A673 (cell line): ENCODE measurements around the gene TMEM255B. TPM values are rescaled to one million over a fixed set of nuclear protein-coding genes. Genes with fewer than 3 reads are reported as not detected.

Experiments used
- BruUV-seq: library from RNA; stranded (reverse); fragments of 400-500 nt; replicated peaks from 2 replicates; lab custom pipeline; 2021; lab: Mats Ljungman, UMichigan
- CTCF ChIA-PET: fragments of 300-600 bp; sonication (Branson Sonifier 250); formaldehyde crosslinking; loops from one replicate; lab custom pipeline; 2022; ENCODE audit warnings: antibody characterized with exemption; lab: Charles Lee
- POLR2A ChIA-PET: fragments of 300-600 bp; sonication (Branson Sonifier 250); formaldehyde crosslinking; loops from one replicate; lab custom pipeline; 2022; ENCODE audit warnings: antibody characterized with exemption; ENCODE audit not compliant: low non-redundant PET; lab: Charles Lee
- DNase-seq: peaks from one replicate; pipeline ENCODE4 v3.0.0-alpha.2; 2015; ENCODE audit warnings: low spot score
- H3K27ac ChIP-seq: fragments of 200-600 bp; sonication (generic); 2 replicates; pipeline ENCODE4 v1.5.1; 2016; ENCODE audit warnings: mixed run types, low read depth, mild to moderate bottlenecking, mixed read lengths, antibody characterized with exemption, low read length; ENCODE audit not compliant: poor library complexity, severe bottlenecking
- H3K27me3 ChIP-seq: fragments of 200-600 bp; sonication (generic); replicated peaks from 2 replicates; pipeline ENCODE4 v1.6.1; 2017; ENCODE audit warnings: mixed run types, low read depth, mild to moderate bottlenecking, mixed read lengths, antibody characterized with exemption, low read length; ENCODE audit not compliant: insufficient read depth, poor library complexity
- H3K36me3 ChIP-seq: fragments of 200-600 bp; sonication (generic); 2 replicates; pipeline ENCODE4 v1.6.1; 2016; ENCODE audit warnings: mixed run types, mild to moderate bottlenecking, mixed read lengths, antibody characterized with exemption, low read length; ENCODE audit not compliant: insufficient read depth, poor library complexity, severe bottlenecking
- H3K4me1 ChIP-seq: fragments of 200-600 bp; sonication (generic); 2 replicates; pipeline ENCODE4 v1.6.1; 2017; ENCODE audit warnings: mixed run types, mild to moderate bottlenecking, mixed read lengths, antibody characterized with exemption, low read length; ENCODE audit not compliant: insufficient read depth, poor library complexity, severe bottlenecking
- H3K4me3 ChIP-seq: fragments of 200-600 bp; sonication (generic); 2 replicates; pipeline ENCODE4 v1.5.1; 2016; ENCODE audit warnings: low read depth, mixed run types, mild to moderate bottlenecking, mixed read lengths, low read length; ENCODE audit not compliant: poor library complexity, severe bottlenecking
- H3K9me3 ChIP-seq: fragments of 200-600 bp; sonication (generic); 2 replicates; pipeline ENCODE4 v1.6.1; 2016; ENCODE audit warnings: mixed run types, low read depth, mild to moderate bottlenecking, mixed read lengths, antibody characterized with exemption, low read length; ENCODE audit not compliant: poor library complexity, severe bottlenecking
- CTCF ChIP-seq: fragments of 300-800, 200-600 bp; sonication (generic); conservative IDR thresholded peaks from 2 replicates; pipeline ENCODE4 v1.5.1; 2017; ENCODE audit warnings: low read depth, mild to moderate bottlenecking, antibody characterized with exemption, low read length, moderate library complexity, mixed read lengths
- EZH2 ChIP-seq: fragments of 200-600 bp; sonication (generic); IDR thresholded peaks from 2 replicates; pipeline ENCODE4 v1.6.1; 2017; ENCODE audit warnings: borderline replicate concordance, low read depth, mild to moderate bottlenecking, mixed read lengths, antibody characterized with exemption, low read length; ENCODE audit not compliant: poor library complexity, severe bottlenecking
- intact Hi-C: fragments of 100-400 bp; cut with micrococcal nuclease; formaldehyde crosslinking; loops from one replicate; pipeline ENCODE4 v1.10.0; 2022; ENCODE audit not compliant: unreplicated experiment
- total RNA-seq: library from RNA; stranded (reverse); gene quantifications from 2 replicates; pipeline ENCODE4 v1.2.3, GENCODE V29; 2021

TMEM255B gene
- total RNA-seq, 1 experiment from 2014 or later, result 0.06 TPM

GRCh38 chr13:113753171-113753570 lies 5.9 kb upstream of the TMEM255B start:
- intact Hi-C loops, result no loop called here
- CTCF ChIA-PET, result no interaction called here
- no peaks in the 10 kb centered on the region for H3K36me3 ChIP-seq
- H3K9me3 ChIP-seq, result no peaks in the 10 kb centered on the region
- no peaks in the 10 kb centered on the region for H3K4me1 ChIP-seq
- no peak overlapping the region for H3K4me3 ChIP-seq
- H3K27ac ChIP-seq, result no peak overlapping the region
- no TSS peak for BruUV-seq
- POLR2A ChIA-PET, result no interaction called here
- H3K27me3 ChIP-seq, result no peaks in the 10 kb centered on the region
- DNase-seq, result no peak
- TF ChIP-seq EZH2, result no peak
- no peak for TF ChIP-seq CTCF

GRCh38 chr13:113754242-113754641 lies 4.8 kb upstream of the TMEM255B start:
- ChIA-PET POLR2A (no interaction called here), CTCF (no interaction called here)
- Histone ChIP-seq H3K4me1 (no peaks in the 10 kb centered on the region), H3K27ac (no peak overlapping the region), H3K36me3 (no peaks in the 10 kb centered on the region), H3K9me3 (no peaks in the 10 kb centered on the region), H3K27me3 (peaks cover 1% of the 10 kb centered on the region), H3K4me3 (no peak overlapping the region)
- BruUV-seq, result no TSS peak
- TF ChIP-seq EZH2 (no peak), CTCF (no peak)
- intact Hi-C loops, result no loop called here
- no peak for DNase-seq

GRCh38 chr13:113754691-113755090 lies 4.3 kb upstream of the TMEM255B start:
- Histone ChIP-seq H3K4me3 (no peak overlapping the region), H3K27ac (no peak overlapping the region), H3K36me3 (no peaks in the 10 kb centered on the region), H3K27me3 (peaks cover 6% of the 10 kb centered on the region), H3K4me1 (no peaks in the 10 kb centered on the region), H3K9me3 (no peaks in the 10 kb centered on the region)
- no TSS peak for BruUV-seq
- intact Hi-C loops, result no loop called here
- TF ChIP-seq EZH2 (no peak), CTCF (no peak)
- POLR2A ChIA-PET, result no interaction called here
- CTCF ChIA-PET, result no interaction called here
- no peak for DNase-seq
